Stimulated activated effector memory CD8-positive, alpha-beta T cell treated with anti-CD3 and anti-CD28 coated beads, Interleukin-12 subunit alpha, Interleukin-12 subunit beta, amount 100 ng/mL, for 72 hours (primary cell): Measurements from ENCODE around the gene ITGAE.
"Not testable (repeated sequence)": the region's sequence is repeated elsewhere in the genome, so short reads cannot be mapped to it uniquely, and the experiment has no call there.

Experiments
- ATAC-seq: fragments of 150-1000 bp; cut with Tn5 transposase; 2 replicates; pipeline ENCODE4 v1.10.0; 2021
- DNase-seq, 2 donors: peaks; one replicate each; pipeline ENCODE4 v3.0.0; 2021 to 2022; ENCODE audit warnings: low spot score in 2 of 2
- H3K27ac Mint-ChIP-seq: one replicate; pipeline ENCODE4 v1.8.0; 2022; ENCODE audit warnings: mild to moderate bottlenecking, mixed read lengths
- H3K36me3 Mint-ChIP-seq: one replicate; pipeline ENCODE4 v1.8.0; 2022; ENCODE audit warnings: mild to moderate bottlenecking, mixed read lengths
- H3K4me1 Mint-ChIP-seq: one replicate; pipeline ENCODE4 v1.8.0; 2022; ENCODE audit warnings: mixed read lengths
- H3K4me3 Mint-ChIP-seq: one replicate; pipeline ENCODE4 v1.8.0; 2022; ENCODE audit warnings: mild to moderate bottlenecking, mixed read lengths
- H3K9me3 Mint-ChIP-seq: one replicate; pipeline ENCODE4 v1.8.0; 2022; ENCODE audit warnings: mixed read lengths

ITGAE gene

DNA sequence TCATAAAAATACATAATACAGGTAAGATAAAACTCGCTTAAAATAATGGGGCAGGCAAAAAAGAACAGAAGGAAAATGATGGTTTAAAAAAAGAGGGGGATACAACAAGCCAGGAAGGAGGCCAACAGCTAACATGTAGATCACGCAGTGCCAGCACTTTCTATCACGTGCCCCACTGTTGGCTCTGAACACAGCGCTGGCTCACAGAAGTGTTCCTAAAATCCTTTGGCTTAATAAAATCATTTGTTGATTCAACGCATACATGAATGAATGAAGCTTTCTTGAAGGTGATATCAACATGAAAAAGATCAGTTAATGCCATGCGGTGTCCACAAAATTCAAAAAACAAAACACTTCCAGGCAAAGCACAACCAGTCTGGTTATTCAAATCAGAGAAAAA, 8.5 kb downstream of the ITGAE start:
- no peak for ATAC-seq
- Mint-ChIP-seq H3K27ac (no peak overlapping the region), H3K9me3 (no peaks in the 10 kb centered on the region), H3K36me3 (peaks cover 71% of the 10 kb centered on the region), H3K4me1 (peaks cover 76% of the 10 kb centered on the region), H3K4me3 (no peak overlapping the region)
- no peak for DNase-seq

DNA sequence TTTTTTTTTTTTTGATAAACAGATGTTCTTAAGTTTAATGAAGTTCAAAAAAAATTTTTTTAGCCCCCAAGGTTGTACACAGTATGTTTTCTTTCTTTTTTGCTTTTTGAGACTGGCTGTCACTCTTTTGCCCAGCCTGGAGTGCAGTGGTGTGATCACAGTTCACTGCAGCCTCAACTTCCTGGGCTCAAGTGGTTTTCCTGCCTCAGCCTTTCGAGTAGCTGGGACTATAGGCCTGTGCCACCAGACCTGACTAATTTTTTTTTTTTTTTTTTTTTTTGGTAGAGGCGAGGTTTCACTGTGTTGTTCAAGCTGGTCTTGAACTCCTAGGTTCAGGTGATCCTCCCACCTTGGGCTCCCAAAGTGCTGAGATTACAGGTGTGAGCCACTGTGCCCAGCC, 12.8 kb downstream of the ITGAE start:
- peak; percentile 45 for ATAC-seq
- no peaks in the 10 kb centered on the region for H3K9me3 Mint-ChIP-seq
- H3K27ac Mint-ChIP-seq = peak overlapping the region; percentile 52
- peaks cover 53% of the 10 kb centered on the region for H3K4me1 Mint-ChIP-seq
- H3K36me3 Mint-ChIP-seq = peaks cover 40% of the 10 kb centered on the region
- H3K4me3 Mint-ChIP-seq = no peak overlapping the region
- DNase-seq = no peak

DNA sequence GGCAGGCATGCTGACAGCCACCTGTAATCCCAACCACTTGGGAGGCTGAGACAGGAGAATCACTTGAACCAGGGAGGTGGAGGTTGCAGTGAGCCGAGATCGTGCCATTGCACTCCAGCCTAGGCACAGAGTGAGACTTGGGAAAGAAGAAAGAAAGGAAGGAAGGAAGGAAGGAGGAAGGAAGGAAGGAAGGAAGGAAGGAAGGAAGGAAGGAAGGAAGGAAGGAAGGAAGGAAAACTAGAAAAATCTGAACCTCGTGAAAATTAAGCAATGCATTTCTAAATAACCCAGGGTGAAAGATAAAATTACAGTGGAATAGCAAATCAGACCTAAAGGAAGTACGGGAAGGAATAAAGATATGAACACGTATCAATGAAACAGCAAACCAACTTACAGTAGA, 15.7 kb downstream of the ITGAE start:
- H3K4me3 Mint-ChIP-seq, ATAC-seq, H3K9me3 Mint-ChIP-seq, DNase-seq: not testable (repeated sequence)
- Mint-ChIP-seq H3K27ac (peak overlapping the region; percentile 20), H3K36me3 (peaks cover 22% of the 10 kb centered on the region), H3K4me1 (peaks cover 32% of the 10 kb centered on the region)

DNA sequence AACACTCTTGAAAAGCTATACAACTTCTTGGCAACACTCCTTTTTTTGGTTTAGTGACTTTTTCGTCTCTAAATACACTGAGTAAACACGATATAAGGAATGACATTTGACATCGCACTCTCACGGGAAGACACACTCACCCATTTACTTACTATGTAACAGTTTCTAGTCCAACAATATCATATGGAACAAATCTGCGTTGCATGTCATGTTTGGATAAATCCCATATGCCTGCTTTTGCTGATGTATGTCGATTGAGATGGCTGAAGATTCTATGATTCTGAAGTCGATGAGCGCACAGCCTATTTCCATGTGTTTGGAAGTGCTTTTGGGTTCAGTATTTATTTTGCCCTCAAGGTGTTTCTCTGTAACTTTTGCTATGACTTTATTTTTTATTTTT, 18.2 kb downstream of the ITGAE start:
- Mint-ChIP-seq H3K9me3 (no peaks in the 10 kb centered on the region), H3K4me3 (no peak overlapping the region), H3K36me3 (no peaks in the 10 kb centered on the region), H3K4me1 (peaks cover 11% of the 10 kb centered on the region), H3K27ac (no peak overlapping the region)
- DNase-seq = no peak
- no peak for ATAC-seq

DNA sequence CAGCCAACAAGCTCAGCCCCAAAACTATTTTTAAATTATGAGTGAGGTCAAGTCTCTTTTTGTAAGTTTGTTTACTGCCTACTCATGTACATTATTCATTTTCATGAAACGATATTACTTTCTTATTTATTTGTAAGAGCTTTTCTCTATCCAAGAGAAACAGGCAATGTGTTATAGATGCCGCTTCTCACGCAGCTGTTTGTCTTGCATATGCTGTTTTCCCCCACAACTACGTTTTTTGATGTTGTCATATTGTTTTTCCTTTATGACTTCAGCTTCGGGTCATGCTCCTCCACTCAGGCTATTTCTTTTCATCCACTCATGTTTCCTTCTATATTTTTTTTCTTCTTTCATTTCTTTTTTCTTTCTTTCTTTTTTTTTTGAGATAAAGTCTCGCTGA, 20.0 kb downstream of the ITGAE start:
- ATAC-seq (no peak), DNase-seq (no peak)
- Mint-ChIP-seq H3K4me3 (no peak overlapping the region), H3K9me3 (no peaks in the 10 kb centered on the region), H3K4me1 (peaks cover 8% of the 10 kb centered on the region), H3K27ac (peak overlapping the region; percentile 70), H3K36me3 (peaks cover 5% of the 10 kb centered on the region)

DNA sequence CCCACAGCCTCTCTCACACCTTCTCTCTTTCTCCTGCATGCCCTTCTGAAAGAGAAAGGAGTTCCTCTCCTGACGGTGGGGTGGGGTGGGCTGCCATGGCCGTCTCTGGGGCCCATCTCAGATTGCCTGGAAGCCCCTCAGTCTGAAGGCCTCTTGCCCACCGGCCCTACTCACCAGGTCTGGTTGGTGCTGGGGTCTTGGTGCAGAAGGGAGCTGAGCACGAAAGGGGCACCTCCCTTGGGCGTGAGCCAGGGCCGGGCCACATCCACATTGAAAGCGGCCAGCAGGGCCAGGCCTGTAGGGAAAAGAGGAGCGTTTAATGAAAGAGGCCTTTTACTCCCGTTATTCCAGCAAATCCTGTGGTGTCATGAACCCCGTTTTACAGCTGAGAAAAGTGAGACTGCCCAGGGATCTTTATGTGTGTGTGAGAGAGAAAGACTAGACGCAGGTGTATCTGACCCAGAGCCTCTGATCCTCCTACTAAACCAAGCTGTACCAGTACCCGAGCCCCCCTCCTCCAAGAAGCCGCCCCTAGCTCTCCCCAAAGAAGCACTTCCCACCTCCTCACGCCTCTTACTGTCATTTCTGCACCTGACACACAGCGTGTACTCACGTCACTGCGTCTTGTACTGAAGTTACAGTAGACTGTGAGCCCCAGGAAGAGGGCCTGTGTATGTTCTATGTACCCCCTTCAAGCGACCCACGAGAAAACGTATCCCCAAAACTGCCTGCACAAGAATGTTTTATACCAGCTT, 23.4 kb downstream of the ITGAE start:
- Mint-ChIP-seq H3K4me3 (no peak overlapping the region), H3K9me3 (no peaks in the 10 kb centered on the region), H3K4me1 (peaks cover 3% of the 10 kb centered on the region), H3K36me3 (peaks cover 5% of the 10 kb centered on the region), H3K27ac (peak overlapping the region; percentile 53)
- ATAC-seq (no peak), DNase-seq (no peak)

DNA sequence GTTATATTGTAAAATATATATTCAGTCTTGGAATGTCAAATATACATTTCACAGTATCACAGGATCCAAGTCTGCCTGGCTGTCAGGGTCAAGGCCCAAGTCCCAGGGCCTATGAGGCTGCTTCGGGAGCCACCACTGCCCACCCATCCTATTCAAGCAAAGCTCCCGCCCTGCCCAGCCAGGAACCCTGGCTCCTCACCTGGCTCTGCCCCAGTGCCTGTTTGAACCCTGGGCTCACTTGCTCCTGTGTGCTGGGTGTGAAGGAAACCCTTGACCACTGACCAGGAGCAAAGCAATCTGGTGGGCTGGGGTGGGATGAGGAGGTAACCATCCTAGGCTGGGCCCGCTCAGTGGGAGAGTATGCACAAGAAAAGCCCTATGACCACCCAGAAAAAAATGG, 27.0 kb downstream of the ITGAE start:
- no peak overlapping the region for H3K27ac Mint-ChIP-seq
- peaks cover 11% of the 10 kb centered on the region for H3K36me3 Mint-ChIP-seq
- ATAC-seq (no peak), DNase-seq (no peak)
- peaks cover 36% of the 10 kb centered on the region for H3K4me1 Mint-ChIP-seq
- no peaks in the 10 kb centered on the region for H3K9me3 Mint-ChIP-seq
- H3K4me3 Mint-ChIP-seq = no peak overlapping the region

DNA sequence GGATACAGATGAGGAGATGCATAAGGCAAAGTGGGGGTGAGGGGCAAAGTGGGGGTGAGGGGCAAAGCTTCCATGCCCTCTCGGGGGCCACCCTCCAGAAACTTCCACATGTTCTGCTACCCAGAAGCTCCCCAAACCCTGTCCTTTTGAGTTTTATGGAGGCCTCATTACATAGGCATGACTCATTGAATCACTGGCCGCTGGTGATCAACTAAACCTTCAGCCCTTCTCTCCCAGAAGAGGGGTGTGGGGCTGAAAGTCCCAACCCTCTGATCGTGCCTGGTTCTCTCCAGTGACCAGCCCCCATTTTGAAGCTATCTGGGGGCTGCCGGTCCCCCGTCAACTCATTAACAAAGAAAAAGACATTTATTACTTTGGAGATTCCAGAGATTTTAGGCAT, 27.5 kb downstream of the ITGAE start:
- no peak overlapping the region for H3K27ac Mint-ChIP-seq
- DNase-seq = no peak
- H3K4me3 Mint-ChIP-seq = no peak overlapping the region

DNA sequence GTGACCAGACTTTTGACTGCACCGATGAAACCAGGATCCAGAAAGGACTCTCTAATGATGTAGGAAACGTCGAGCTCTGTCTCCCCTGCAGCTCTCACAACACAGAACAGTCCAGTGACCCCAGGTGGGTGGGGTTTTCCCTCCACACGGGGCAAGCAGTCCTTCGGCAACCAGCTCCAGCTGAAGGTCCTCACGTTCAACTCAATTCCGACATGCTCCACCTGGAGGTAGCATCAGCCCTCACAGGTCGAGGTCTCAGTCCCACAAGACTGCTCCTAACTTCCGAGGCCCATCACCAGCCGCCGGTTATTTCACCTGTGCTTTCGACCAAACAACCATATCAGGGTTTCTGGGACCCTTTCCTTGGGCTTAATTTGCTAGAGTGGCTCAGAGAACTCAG, 28.2 kb downstream of the ITGAE start:
- no peak overlapping the region for H3K27ac Mint-ChIP-seq
- H3K4me3 Mint-ChIP-seq = no peak overlapping the region
- peaks cover 18% of the 10 kb centered on the region for H3K36me3 Mint-ChIP-seq
- no peaks in the 10 kb centered on the region for H3K9me3 Mint-ChIP-seq
- peaks cover 48% of the 10 kb centered on the region for H3K4me1 Mint-ChIP-seq
- DNase-seq = no peak
- ATAC-seq = no peak

More for the DNA sequence above, 27.5 kb downstream of the ITGAE start:
- ATAC-seq = no peak
- H3K9me3 Mint-ChIP-seq = no peaks in the 10 kb centered on the region
- peaks cover 41% of the 10 kb centered on the region for H3K4me1 Mint-ChIP-seq
- H3K36me3 Mint-ChIP-seq = peaks cover 14% of the 10 kb centered on the region

DNA sequence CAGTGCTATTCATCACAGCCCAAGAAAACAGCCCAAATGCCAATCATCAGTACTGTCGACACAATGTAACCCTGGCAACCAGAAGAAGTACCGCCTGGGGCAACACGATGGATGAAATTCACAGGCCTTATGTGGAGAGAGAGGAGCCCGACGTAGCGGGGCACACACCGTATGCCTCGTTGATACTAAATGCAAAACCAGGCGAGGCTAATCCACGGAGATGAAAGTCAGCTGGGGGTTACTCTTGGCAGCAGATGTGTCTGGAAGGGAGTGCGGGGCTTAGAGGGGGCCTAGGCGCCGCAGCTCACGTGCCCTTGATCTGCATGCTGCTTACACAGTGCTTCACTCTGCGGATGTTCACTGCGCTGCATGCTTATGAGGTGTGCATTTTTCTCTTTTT, 29.8 kb downstream of the ITGAE start:
- DNase-seq = no peak
- H3K27ac Mint-ChIP-seq = peak overlapping the region; percentile 49

DNA sequence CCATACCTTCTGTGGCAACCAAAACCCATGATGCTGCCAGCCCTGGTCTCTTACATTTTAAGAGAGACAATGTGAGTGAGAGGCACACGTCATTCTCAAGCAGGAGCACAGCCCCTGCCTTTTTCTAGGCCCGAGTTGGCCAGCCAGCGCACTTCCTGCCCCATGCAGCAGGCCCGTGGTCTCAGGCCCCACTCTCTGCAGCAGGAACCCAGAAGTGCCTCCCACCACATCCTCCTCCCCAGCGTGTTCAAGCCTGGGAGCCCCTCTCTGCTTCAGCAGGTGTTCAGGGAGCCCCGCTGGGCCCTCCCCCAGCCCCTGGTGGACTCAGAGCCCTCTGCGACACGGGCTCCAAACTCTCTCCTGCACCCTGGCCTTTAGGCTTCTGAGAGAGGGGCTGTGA, 30.5 kb downstream of the ITGAE start:
- H3K36me3 Mint-ChIP-seq = peaks cover 18% of the 10 kb centered on the region
- peak in 1 of 2 donors; percentile 80 for DNase-seq
- peak; percentile 74 for ATAC-seq
- peak overlapping the region; percentile 49 for H3K27ac Mint-ChIP-seq
- H3K9me3 Mint-ChIP-seq = no peaks in the 10 kb centered on the region
- H3K4me3 Mint-ChIP-seq = peak overlapping the region; percentile 50
- H3K4me1 Mint-ChIP-seq = peaks cover 71% of the 10 kb centered on the region

More for the DNA sequence above, 29.8 kb downstream of the ITGAE start:
- H3K9me3 Mint-ChIP-seq = no peaks in the 10 kb centered on the region
- H3K4me1 Mint-ChIP-seq = peaks cover 64% of the 10 kb centered on the region
- H3K4me3 Mint-ChIP-seq = peak overlapping the region; percentile 50
- H3K36me3 Mint-ChIP-seq = peaks cover 14% of the 10 kb centered on the region
- ATAC-seq = peak; percentile 69

DNA sequence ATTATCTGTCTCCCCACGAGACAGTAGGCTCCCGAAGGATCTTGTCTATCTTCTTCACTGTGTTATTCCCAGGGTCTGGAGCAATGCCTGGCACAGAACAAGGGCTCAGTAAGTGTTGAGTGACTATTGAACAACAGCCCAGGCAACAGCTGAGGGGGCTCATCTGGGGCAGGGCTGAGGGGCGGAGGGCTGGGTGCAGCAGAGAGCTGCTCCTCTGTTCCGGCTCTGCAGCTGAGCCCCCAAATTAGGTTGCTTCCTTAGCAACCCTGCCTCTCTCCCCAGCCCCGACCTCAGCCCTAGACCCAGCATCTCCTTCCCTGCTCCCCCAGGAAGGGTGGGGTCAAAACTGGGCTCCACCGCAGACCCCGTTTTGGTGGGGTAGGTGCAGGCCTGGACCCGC, 32.2 kb downstream of the ITGAE start:
- Mint-ChIP-seq H3K27ac (peak overlapping the region; percentile 49), H3K4me1 (peaks cover 85% of the 10 kb centered on the region), H3K4me3 (peak overlapping the region; percentile 0), H3K36me3 (peaks cover 35% of the 10 kb centered on the region), H3K9me3 (no peaks in the 10 kb centered on the region)
- DNase-seq (no peak), ATAC-seq (no peak)

DNA sequence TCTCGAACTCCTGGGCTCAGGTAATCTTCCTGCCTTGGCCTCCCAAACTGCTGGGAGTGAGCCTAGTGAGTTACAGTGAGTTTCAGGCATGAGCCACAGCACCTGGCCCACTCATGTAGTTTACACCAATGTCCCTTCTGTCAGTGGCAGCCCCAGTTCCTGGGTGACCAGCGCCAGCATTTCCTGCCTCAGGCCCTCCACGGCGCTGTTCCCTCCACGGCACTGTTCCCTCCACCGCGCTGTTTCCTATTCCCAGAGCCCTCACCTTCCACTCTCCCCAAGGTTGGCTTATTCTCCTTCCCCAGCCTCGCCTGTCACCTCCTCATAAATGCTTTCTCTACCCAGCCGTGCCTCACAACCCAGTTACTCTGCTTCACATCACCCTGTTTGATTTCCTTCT, 32.6 kb downstream of the ITGAE start:
- ATAC-seq = no peak
- Mint-ChIP-seq H3K4me1 (peaks cover 90% of the 10 kb centered on the region), H3K36me3 (peaks cover 39% of the 10 kb centered on the region), H3K4me3 (peak overlapping the region; percentile 0), H3K9me3 (no peaks in the 10 kb centered on the region), H3K27ac (peak overlapping the region; percentile 49)
- DNase-seq = no peak

DNA sequence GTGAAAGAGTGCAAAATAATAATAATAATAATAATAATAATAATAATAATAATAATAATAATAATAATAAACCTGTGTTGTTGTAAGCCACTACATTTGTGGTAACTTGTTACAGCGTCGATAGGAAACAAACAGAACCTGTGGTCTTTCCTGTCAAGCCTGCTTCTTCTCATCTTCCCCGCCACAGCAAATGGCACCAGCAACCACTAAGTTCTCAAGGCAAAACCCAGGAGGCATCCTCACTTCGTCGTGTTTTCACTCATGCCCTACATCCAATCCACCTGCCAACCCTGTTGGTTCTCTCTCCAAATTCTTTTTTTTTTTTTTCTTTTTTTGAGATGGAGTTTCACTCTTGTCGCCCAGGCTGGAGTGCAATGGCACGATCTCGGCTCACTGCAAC, 34.2 kb downstream of the ITGAE start:
- H3K27ac Mint-ChIP-seq = peak overlapping the region; percentile 100
- DNase-seq = no peak
- H3K9me3 Mint-ChIP-seq = no peaks in the 10 kb centered on the region
- H3K4me1 Mint-ChIP-seq = peaks cover 86% of the 10 kb centered on the region
- peak overlapping the region; percentile 80 for H3K4me3 Mint-ChIP-seq
- peaks cover 37% of the 10 kb centered on the region for H3K36me3 Mint-ChIP-seq
- ATAC-seq = no peak

DNA sequence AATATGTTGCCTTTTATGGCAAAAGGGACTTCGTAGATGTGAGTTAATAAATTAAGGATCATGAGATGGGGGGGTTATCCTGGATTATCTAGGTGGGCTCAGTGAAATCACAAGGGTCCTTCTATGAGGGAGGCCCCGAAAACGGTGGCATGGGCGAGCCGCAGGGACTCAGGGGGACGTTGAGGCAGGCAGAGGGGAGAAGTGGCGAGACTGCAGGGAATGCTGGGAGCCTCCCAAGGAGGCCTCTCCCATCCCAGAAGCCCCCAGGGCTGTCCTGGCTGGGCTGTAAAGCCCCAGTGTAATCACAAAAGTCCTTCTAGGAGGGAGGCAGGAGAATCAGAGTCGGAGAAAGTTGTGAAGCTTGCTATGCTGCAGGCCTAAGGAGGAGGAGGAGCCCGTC, 35.0 kb downstream of the ITGAE start:
- H3K9me3 Mint-ChIP-seq = peaks cover 2% of the 10 kb centered on the region
- H3K4me1 Mint-ChIP-seq = peaks cover 87% of the 10 kb centered on the region
- peak overlapping the region; percentile 80 for H3K4me3 Mint-ChIP-seq
- DNase-seq (no peak), ATAC-seq (no peak)
- H3K36me3 Mint-ChIP-seq = peaks cover 39% of the 10 kb centered on the region
- peak overlapping the region; percentile 100 for H3K27ac Mint-ChIP-seq

DNA sequence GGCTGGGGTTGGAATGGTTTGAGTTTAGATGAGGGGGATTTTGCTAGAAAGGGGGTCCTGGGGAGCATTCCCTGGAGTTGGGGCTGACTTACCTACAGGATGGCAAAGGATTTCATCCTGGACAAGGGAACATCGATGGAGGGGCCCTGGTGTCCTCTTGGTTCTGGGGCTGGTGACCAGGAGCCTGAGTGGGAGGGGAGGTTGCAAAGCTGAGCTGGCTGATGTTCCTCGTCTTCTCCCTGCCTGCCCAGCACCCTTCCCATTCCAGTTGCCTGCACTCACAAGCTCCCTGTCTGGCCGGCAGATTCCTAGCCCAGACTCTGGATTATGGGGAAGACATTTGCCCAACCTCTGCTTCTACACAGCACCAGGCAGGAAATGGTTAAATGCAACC, 37.2 kb downstream of the ITGAE start:
- H3K27ac Mint-ChIP-seq = peak overlapping the region; percentile 100
- ATAC-seq (no peak), DNase-seq (no peak)
- H3K36me3 Mint-ChIP-seq = peaks cover 54% of the 10 kb centered on the region
- H3K4me3 Mint-ChIP-seq = peak overlapping the region; percentile 80
- H3K4me1 Mint-ChIP-seq = peaks cover 78% of the 10 kb centered on the region
- peaks cover 10% of the 10 kb centered on the region for H3K9me3 Mint-ChIP-seq
